Ishikawa (cell line): ENCODE measurements around the gene PHC1.

Experiments used
- CEBPB ChIP-seq: IDR thresholded peaks from 2 replicates; pipeline ENCODE4 v1.6.1; 2012
- CREB1 ChIP-seq: IDR thresholded peaks from 2 replicates; pipeline ENCODE4 v1.6.1; 2012; ENCODE audit warnings: low read depth
- EGR1 ChIP-seq: IDR thresholded peaks from 2 replicates; pipeline ENCODE4 v1.6.1; 2012
- EP300 ChIP-seq: IDR thresholded peaks from 2 replicates; pipeline ENCODE4 v1.6.1; 2012; ENCODE audit warnings: borderline replicate concordance
- FOXM1 ChIP-seq: IDR thresholded peaks from 2 replicates; pipeline ENCODE4 v1.6.1; 2012; ENCODE audit warnings: low read depth, borderline replicate concordance
- NFIC ChIP-seq: IDR thresholded peaks from 2 replicates; pipeline ENCODE4 v1.6.1; 2012
- RAD21 ChIP-seq: IDR thresholded peaks from 2 replicates; pipeline ENCODE4 v1.6.1; 2012; ENCODE audit warnings: low read depth
- TAF1 ChIP-seq: IDR thresholded peaks from 2 replicates; pipeline ENCODE4 v1.6.1; 2012; ENCODE audit warnings: low read depth, mild to moderate bottlenecking
- TCF12 ChIP-seq: IDR thresholded peaks from 2 replicates; pipeline ENCODE4 v1.6.1; 2012; ENCODE audit warnings: low read depth
- TEAD4 ChIP-seq: IDR thresholded peaks from 2 replicates; pipeline ENCODE4 v1.6.1; 2012
- YY1 ChIP-seq: IDR thresholded peaks from 2 replicates; pipeline ENCODE4 v1.6.1; 2012; ENCODE audit warnings: low read depth
- ZBTB7A ChIP-seq: IDR thresholded peaks from 2 replicates; pipeline ENCODE4 v1.6.1; 2012; ENCODE audit warnings: low read depth
- TF ChIP-seq, protein P1 (sequence below): IDR thresholded peaks from 2 replicates; pipeline ENCODE4 v1.6.1; 2012
- TF ChIP-seq, protein P2 (sequence below): IDR thresholded peaks from 2 replicates; pipeline ENCODE4 v1.6.1; 2012
- TF ChIP-seq, protein P3 (sequence below): IDR thresholded peaks from 2 replicates; pipeline ENCODE4 v1.6.1; 2012; ENCODE audit warnings: low read depth, mild to moderate bottlenecking

The PHC1 gene

DNA sequence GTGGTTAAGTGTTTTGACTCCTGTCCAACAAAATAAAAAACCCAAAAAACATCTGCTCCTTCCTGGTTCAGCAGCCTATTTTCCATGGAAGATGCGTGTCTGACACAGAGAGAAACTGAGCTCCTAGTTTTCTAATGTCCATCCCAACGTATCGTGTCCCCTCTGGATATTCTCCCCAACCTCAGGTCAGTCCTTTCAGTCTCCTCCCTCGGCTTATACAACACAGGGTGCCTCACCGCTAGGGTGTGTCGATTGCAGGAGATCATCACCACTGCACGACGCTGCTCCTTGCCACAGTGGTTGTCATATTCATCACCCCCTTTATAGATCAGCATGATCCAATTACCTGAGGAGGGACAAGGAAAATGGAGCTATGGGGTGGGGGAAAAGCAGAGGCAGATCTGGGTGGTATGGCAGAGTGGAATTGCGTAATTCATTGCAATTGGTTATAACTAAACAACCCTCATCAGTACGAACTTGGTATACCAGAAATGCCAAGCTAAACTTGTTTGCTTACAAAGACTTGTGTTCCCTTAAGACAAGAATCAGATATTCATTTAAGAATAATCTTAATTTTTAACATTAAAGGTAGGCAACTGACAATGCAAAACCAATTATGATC, 29.4 kb downstream of the PHC1 start:
- 0 out of 2 replicates have a peak, but pooled peaks have one; percentile 50 for TF ChIP-seq CEBPB
- TF ChIP-seq, protein P1, sequence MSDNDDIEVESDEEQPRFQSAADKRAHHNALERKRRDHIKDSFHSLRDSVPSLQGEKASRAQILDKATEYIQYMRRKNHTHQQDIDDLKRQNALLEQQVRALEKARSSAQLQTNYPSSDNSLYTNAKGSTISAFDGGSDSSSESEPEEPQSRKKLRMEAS: no peak
- TF ChIP-seq NFIC: no peak

DNA sequence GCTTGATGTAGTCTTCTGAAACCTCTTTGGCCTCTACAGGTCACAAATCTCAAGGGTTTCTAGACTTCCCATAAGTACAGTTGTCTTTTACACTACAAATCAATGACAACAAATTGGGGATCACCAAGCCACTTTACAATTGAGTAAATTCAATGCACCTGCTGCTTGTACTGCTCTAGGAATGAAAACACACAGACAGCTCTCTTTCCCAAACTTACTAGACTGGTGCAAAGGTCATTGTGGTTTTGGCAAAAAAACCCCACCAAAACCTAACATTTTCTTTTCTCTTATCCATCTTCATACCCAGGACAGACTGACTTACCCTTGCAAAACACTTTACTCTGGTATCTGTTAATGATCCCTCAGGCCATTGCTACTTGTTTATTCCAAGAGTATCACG, 32.4 kb downstream of the PHC1 start:
- TF ChIP-seq CREB1: no peak
- TF ChIP-seq TEAD4: no peak
- no peak for TF ChIP-seq RAD21
- TF ChIP-seq ZBTB7A: no peak
- TF ChIP-seq CEBPB: no peak
- TF ChIP-seq EP300: no peak
- TF ChIP-seq, protein P2, sequence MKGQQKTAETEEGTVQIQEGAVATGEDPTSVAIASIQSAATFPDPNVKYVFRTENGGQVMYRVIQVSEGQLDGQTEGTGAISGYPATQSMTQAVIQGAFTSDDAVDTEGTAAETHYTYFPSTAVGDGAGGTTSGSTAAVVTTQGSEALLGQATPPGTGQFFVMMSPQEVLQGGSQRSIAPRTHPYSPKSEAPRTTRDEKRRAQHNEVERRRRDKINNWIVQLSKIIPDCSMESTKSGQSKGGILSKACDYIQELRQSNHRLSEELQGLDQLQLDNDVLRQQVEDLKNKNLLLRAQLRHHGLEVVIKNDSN: no peak
- no peak for TF ChIP-seq TCF12
- no peak for TF ChIP-seq EGR1
- TF ChIP-seq YY1: no peak
- TF ChIP-seq, protein P3, sequence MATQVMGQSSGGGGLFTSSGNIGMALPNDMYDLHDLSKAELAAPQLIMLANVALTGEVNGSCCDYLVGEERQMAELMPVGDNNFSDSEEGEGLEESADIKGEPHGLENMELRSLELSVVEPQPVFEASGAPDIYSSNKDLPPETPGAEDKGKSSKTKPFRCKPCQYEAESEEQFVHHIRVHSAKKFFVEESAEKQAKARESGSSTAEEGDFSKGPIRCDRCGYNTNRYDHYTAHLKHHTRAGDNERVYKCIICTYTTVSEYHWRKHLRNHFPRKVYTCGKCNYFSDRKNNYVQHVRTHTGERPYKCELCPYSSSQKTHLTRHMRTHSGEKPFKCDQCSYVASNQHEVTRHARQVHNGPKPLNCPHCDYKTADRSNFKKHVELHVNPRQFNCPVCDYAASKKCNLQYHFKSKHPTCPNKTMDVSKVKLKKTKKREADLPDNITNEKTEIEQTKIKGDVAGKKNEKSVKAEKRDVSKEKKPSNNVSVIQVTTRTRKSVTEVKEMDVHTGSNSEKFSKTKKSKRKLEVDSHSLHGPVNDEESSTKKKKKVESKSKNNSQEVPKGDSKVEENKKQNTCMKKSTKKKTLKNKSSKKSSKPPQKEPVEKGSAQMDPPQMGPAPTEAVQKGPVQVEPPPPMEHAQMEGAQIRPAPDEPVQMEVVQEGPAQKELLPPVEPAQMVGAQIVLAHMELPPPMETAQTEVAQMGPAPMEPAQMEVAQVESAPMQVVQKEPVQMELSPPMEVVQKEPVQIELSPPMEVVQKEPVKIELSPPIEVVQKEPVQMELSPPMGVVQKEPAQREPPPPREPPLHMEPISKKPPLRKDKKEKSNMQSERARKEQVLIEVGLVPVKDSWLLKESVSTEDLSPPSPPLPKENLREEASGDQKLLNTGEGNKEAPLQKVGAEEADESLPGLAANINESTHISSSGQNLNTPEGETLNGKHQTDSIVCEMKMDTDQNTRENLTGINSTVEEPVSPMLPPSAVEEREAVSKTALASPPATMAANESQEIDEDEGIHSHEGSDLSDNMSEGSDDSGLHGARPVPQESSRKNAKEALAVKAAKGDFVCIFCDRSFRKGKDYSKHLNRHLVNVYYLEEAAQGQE: no peak
- no peak for TF ChIP-seq NFIC

DNA sequence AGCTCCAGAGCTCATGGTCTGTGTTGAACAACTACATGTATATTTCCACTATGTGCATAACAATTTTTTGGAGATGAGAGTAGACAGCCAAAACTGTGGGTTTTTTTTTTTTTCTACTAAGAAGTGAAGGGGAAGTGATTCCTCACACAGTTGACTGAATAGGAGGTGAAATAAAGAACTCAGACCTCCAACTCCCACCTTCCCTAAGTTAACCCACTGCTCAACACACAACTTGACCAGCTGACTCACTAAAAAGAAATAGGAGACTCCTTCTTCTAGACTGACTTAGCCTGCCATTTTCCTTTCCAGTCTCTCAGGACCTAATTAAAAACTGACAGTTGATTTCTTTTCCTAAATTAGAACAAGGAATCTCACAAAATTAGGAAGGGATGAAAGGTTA, 33.4 kb downstream of the PHC1 start:
- TF ChIP-seq, protein P2: no peak
- TF ChIP-seq ZBTB7A: no peak
- no peak for TF ChIP-seq FOXM1
- no peak for TF ChIP-seq EGR1

DNA sequence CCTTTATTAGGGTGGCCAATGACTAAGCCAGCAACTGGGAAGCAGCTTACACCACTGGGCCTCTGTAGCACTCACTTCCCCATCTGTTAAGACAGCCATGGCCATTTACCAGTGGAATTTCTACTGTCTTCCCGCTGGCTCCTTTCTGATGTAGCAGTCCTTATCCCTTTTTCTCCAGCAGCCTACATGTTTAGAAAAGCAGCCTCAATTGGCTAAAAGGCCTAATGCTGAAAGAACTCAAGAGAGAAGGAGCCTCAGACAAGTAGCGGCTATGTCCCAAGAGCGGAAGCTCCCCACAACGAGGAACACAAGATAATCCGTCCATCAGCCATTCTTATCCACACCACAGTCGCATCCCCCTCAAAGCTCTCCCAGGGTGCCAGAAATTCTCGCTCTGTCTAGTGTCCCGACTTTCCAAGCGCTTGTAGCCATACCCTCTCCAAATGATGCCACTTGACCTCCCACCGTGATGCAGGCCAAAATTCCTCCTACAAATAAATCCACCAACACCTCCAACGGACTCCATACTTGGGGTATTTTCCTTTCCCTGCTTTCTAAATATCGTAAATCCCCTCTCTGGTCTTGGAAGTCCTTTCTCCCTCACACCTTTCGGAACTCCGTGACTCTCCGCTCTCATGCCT, 34.5 kb downstream of the PHC1 start:
- TF ChIP-seq EP300 (no peak), EGR1 (no peak), FOXM1 (no peak)

DNA sequence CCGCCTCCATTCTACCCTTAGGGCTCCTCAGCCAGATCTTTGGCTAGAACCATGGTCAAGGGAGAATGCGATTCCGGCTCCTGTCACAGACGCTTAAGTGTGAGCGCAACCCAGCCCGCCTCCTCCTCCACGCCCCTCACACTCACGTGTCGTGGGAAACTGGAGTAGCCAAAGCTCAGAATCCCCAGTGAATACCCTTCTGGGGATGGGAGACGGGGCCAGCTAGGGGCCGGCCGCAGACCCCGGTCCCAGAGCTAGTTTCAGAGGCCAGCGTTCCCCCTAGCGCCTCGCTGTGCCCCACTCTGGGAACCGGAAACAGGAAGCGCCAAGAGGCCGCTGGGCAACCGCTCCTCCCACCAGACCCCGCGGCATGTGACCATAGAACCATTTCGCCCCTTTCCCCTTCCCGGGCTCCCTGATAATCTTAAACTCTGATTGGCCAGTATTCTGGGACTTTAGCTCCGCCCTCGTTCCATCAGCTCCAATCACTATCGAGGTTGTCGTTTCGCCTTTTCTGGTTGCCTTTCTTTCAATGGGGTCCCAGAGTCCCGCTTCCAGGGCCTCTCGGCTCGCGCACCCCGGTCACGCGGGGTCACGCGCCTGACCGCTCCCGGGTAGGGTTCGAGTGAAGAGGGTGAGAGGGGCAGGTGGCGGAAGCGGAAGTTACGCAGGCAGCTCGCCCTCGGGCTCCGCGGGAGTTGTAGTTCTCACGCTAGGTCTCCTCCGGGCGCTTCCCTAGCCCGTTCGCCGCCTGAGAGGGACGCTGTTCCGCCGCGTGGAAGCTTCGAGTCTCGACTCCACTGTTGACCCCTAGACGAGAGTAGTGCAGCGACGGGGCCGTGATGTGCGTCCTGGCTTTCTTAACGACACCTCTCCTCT, 35.3 kb downstream of the PHC1 start, which contains the start of gene M6PR:
M6PR (minus strand) TSS at position 304 of the 879 bp plus-strand sequence. CDS start 3,241 bp downstream, outside the sequence.
- TF ChIP-seq EGR1 (no peak; the same call in none of the 2 replicates), FOXM1 (no peak), CEBPB (peak; percentile 34; the same call in 1 of the 2 replicates), TCF12 (peak; percentile 70; the same call in 1 of the 2 replicates), NFIC (peak; percentile 51), RAD21 (peak; percentile 57; the same call in 1 of the 2 replicates), TEAD4 (peak; percentile 4), YY1 (peak; percentile 44; the same call in 1 of the 2 replicates), TAF1 (peak; percentile 87), ZBTB7A (0 out of 2 replicates have a peak, but pooled peaks have one; percentile 54), EP300 (peak; percentile 38; the same call in 1 of the 2 replicates), CREB1 (peak; percentile 83)
- TF ChIP-seq, protein P1: peak; percentile 93
- TF ChIP-seq, protein P3: 0 out of 2 replicates have a peak, but pooled peaks have one; percentile 18
- TF ChIP-seq, protein P2: peak; percentile 94
